NCI-H510A treated with DMSO at 0.1 percent for 48 hours (cell line): ENCODE data around the gene RAB44.

Experiments used
- DNase-seq: peaks from one replicate; lab custom pipeline; 2025; lab: John Stamatoyannopoulos, UW

Gene RAB44

DNA sequence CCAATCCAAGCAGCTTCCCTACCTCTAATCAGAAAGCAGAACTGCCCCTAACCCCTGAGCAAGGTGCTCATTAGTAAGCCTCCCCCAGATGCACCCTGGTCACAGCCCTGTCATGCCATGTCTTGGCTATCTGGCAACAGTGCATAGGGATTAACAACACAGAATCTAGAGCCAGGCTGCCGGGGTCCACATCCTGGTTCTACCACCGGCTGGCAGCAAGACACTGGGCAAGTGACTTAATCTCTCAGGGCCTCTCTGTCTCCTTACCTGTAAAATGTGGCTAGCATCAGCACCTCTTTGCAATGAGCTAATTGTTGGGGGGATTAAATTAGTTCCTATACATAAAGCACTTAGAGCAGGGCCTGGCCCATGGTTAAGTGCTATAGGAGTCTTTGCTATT lies 73.5 kb downstream of the RAB44 start:
- DNase-seq, result no peak

- DNase-seq, result no peak
Measured at GRCh38 chr6:36772397-36772796, 74.8 kb downstream of the RAB44 start.

GRCh38 chr6:36774331-36774730 lies 76.7 kb downstream of the RAB44 start:
- no peak for DNase-seq

DNA sequence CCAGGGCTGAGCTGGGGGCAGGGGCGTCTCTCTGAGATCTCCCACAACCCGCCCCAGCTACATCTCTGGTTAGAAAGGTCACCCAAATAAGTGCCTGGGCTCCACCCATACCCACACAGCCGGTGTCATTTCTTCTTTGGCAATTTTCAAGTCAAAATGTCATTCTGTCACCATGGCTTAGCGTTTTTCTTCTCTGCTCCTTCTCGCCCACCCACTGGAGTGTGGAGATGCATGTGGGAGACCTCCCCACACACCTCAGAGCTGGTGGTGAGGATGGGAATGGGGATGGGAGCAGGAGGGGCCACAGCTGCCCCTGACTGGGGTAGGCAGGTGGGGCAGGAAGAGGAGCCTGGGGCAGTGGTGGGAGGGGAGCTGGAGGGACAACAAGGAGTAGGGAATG lies 78.5 kb downstream of the RAB44 start:
- no peak for DNase-seq

GRCh38 chr6:36777801-36778200 lies 80.2 kb downstream of the RAB44 start:
- no peak for DNase-seq

DNA sequence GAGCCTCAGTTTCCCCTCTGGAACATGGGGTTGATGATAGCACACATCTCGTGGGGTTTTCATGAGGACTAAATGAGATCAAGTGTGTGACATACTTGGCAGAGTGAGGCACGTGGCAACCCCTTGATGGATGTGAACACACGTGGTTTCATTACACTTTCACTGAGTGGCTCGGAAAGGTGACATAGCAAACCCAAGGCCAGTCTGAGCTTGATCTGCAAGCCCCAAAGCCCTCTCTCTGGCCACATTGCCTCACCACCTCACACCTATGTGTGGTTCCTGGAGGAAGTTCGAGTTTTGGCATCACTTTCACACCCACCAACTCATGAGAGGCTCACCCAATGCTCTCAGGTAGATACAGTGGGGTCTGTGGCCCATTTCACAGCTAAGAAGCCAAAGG lies 81.6 kb downstream of the RAB44 start:
- DNase-seq, result no peak

- DNase-seq, result peak; percentile 27
Measured at GRCh38 chr6:36780442-36781177, 83.0 kb downstream of the RAB44 start.

DNA sequence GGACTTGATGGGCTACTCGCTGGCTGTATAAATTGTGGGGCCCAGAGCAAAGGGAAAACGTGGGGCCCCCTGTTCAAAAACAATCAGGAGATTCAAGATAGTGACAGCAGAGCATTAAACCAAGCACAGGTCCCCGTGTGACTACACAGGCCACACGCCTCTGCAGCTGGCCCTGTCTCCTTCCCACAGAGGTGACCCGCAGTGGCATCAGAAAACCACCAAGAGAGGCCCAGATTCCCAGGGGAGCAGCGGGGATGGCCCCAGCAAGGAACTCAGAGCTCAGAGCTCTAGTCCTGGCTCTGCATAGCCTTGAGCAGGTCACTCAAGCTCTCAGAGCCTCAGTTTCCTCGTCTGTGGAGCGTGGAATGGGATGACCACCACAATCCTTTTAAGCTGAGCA lies 84.0 kb downstream of the RAB44 start:
- no peak for DNase-seq
